NCI-H1105 (cell line): ENCODE results near the gene PIK3R2.
"Not testable (repeated sequence)": the region's sequence is repeated elsewhere in the genome, so short reads cannot be mapped to it uniquely, and the experiment has no call there.

Source experiments
- DNase-seq: peaks from one replicate; lab custom pipeline; 2025; lab: John Stamatoyannopoulos, UW

PIK3R2 gene

DNA sequence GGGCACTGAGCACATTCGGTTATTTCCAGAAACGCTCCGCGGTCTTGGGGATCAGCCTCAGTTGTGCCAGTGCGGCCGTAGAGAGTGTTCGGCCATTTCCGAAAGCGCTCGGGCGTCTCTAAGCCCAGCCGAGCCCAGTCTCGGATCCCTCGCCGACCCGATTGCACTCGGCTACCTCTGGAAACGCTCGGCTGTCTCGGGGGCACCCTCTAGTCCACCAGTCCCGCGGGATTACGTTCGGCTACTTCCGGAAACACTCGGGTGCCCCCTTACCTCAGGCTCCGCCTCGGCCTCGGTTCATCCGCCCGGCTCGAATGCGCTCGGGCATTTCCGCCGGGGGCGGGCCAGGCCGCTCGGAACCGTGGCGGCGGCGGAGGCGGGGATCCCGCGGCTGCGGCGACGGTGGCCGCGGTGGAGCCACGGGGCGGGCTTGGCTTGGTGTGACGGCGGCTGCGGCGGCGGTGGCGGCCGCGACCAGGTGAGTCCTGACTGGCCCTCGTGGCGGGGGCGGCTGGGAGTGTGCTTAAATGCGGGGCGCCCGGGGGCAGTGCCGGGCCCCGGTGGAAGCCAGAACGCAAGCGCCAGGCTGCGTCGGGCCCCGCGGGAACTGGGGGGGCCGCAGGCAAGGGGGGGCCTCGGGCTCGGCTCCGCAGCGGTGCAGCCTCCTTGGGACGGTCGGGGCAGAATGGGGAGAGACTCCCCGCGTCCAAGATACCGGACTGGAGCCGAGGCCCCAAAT, at the start of gene PIK3R2:
TSS of gene PIK3R2 (plus strand) at position 347 of the 739 bp plus-strand sequence. CDS start 2,717 bp downstream, outside the sequence.
- DNase-seq = peak; percentile 99

DNA sequence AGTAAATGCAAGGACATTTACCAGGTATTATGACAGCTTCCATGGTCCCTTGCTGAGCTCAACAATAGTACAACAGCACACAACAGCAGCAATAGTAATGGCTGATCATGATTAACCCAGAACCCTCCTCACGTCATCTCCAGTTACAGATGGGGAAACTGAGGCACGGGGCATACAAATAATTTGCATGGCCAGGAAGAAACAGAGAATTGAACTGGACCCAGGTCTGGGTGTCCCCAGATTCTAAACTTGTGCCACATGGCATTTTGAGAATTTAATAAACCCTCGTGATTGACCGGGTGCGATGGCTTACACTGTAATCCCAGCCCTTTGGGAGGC, 48.2 kb upstream of the PIK3R2 start:
- no peak for DNase-seq

DNA sequence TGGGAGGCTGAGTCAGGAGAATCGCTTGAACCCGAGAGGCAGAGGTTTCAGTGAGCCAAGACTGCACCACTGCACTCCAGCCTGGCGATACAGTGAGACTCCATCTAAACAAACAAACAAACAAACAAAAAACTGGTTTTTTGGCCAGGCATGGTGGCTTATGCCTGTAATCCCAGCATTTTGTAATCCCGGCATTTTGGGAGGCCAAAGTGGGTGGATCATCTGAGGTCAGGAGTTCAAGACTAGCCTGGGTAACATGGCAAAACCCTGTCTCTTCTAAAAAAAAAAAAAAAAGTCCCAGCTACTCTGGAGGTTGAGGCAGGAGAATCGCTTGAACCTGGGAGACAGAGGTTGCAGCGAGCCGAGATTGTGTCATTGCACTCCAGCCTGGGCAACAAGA, 47.7 kb upstream of the PIK3R2 start:
- DNase-seq = not testable (repeated sequence)

- no peak for DNase-seq
These were observed 45.7 kb upstream of the PIK3R2 start for GRCh38 chr19:18107235-18107634.

DNA sequence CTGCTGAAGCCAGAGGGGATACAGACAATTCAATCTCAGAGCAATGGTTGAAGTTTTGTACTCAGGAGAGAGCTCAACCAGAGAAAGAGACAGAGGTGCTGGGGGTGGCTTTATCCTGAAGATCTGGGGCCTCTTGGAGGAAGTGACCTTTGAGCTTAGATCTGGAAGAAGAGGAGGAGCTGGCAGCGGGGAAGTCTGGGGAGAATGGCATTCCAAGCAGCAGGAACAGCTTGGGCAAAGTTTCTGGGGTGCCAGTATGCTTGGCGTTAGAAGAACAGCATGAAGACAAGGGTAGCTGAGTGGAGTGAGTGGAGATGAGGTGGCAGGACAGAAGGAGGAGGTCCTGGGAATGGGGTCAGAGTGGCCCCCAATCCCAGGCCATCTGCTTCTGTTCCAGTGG, 44.1 kb upstream of the PIK3R2 start:
- DNase-seq = no peak

DNA sequence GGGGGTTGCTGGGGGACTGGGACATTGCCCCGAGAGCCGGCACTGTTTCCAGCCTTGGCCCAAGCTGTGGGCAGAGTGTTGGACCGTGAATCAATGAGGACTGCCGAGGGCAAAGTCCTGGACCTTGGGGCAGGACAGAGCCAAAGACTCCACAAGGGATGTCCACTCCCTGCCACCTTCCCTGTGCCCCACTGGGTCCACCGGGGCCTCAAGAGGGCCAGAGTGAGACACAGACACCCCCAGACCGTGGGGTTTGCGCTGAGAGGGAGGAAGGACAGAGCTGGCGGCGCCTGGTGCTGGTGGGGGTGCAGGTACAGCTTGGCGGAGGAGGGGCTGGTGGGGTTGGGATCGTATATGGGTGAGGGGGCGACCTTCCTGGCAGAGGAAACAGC, 43.6 kb upstream of the PIK3R2 start:
- DNase-seq = no peak

DNA sequence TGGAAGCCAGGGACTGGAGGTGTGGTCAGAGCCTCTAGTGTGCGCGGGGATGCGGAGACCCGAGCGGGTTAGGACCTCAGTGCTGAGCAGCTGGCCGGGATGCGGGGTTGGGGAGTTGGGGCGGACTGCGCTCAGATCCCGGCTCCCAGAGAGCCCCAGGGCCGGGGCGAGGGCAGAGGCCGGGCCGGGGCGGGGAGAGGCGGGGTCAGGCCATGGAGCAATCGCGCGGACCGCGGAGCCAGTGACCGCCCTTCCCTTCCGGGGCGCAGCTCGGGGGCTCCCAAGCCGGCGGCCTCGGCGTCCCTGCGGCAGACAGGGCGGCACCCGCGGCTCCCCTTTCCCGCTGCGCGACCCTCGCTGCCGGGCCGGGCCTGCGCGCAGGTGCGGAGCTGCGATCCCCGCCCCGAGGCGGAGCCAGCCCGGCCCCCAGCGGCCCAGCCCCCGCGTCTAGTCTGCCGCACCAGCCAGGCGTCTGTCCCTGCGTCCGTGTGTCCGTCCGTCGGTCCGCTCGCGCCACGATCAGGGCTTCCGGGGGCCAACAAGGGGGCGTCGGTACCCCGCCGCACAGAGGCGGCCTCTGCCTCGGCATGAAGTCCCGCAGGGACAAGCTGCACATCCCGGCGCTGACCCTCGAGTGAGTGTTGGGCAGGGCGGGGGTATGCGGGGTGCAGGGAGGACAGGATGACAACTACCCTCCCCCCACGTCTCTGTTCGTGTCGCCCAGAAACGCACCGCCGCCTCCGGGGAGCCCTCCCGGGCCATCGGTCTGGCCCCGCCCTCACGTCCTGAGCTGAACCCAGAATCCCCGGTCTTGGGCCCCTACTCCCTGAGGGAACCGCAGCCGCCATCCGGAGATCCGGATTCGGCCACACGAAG, 43.0 kb upstream of the PIK3R2 start:
- no peak for DNase-seq

DNA sequence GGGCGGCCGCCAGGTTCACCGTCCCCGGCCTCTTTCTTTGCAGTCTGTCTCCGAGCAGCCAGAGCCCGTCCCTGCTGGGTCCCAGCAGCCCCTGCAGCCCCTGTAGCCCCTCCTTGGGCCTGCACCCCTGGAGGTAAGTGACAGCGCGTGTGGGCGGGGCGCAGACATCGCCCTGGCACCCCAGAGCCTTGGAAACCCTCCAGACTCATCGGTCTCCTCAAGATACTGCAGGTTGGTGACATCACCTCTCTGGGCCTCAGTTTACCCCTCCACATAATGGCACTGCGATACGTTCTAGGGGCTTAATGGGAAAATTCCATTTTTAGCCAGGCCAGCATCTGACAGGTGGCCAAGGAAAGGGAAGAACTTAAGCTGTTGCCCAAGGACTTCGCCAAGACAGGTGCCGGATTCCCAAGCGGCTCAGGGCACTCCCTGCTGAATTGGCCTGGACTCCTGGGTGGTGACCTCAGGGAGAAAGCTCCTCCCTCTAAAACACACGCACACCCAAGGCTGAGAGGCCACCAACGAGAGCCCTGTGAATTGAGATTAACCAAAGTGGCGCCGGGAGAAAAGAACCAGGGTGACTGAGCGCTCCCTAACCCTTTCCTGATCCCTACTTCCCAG, 42.2 kb upstream of the PIK3R2 start:
- no peak for DNase-seq

- DNase-seq = peak; percentile 78
These were observed 39.9 kb upstream of the PIK3R2 start for GRCh38 chr19:18112989-18113478.

GRCh38 chr19:18113827-18114226, 39.1 kb upstream of the PIK3R2 start:
- no peak for DNase-seq

GRCh38 chr19:18114483-18114882, 38.5 kb upstream of the PIK3R2 start:
- no peak for DNase-seq

- no peak for DNase-seq
These were observed 35.6 kb upstream of the PIK3R2 start for GRCh38 chr19:18117364-18117691.

DNA sequence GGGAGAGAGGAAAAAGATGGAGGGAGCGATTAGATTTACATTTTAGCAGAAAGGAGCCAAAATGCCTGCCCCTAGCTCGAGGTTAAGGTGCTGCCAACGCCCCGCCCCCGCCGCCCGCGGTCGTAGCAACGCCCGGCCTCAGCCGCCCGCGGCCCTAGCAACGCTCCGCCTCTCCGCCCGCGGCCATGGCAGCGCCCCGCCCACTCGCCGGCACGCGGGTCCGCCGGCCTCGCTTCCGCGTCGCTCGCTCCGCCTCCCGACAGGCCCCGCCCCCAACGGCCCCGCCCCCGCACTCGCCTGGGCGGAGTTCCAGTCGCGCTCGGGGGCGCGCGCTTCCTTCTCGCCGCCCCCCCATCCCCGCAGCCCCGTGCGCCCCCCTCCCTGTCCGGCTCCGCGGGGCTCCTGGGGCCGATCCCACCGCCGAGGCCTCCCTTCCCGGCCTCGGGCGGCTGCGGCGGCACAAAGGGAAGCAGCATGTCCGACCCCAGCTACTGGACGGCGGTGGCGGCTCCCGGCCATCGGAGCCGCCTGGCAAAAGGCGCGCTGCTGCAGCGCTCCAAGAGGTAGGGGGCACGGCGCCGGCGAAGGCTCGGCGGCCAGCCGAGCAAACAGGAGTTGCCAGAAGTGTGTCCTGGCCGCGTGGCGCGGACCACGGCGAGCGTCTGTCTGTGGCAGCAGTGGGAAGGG, 35.1 kb upstream of the PIK3R2 start:
- DNase-seq = peak; percentile 92

DNA sequence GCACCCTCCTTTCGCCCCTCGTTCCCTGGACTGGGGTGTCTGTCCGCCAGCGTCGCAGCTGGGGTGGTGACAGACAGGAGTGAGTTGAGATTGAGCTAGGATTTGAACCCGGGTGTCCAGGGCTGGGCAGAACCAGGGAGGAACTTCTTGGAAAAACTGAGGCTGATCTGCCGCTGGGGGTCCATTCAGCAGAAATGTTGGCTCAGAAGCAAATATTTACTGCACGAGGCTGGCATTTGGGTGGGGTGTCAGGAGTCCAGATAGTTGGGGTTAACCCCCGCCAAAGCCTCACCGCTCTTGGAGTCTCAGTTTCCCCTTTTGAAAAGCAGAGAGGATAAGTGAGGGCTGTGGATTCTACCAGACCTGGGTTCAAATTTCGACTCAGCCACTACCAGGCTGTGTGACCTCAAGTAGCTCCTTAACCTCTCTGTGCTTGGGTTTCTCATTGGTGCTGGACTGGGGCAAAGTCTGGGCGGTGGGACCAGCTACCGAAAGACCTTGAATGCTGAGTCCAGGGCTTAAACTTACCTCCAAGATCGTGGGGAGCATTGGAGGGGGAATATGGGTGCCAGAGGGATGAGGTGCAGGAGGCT, 34.4 kb upstream of the PIK3R2 start:
- no peak for DNase-seq

- DNase-seq = no peak
These were observed 33.8 kb upstream of the PIK3R2 start for GRCh38 chr19:18119013-18119716.

GRCh38 chr19:18119717-18120105, 33.3 kb upstream of the PIK3R2 start:
- DNase-seq = no peak

GRCh38 chr19:18120127-18120526, 32.8 kb upstream of the PIK3R2 start:
- DNase-seq = no peak

DNA sequence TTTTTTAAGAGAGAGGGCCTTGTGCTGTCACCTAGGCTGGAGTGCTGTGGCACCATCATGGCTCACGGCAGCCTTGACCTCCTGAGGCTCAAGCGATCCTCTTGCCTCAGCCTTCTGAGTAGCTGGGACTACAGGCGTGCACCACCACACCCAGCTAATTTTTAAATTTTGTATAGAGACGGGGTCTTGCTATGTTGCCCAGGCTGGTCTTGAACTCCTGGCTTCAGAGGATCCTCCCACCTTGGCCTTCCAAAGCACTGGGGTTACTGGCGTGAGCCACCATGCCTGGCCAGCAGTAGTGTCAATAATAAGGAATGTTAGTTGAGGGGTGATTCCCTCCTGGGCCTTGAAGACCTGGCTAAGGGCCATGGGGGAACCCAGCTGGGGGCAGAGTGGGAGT, 31.8 kb upstream of the PIK3R2 start:
- no peak for DNase-seq

GRCh38 chr19:18122424-18122823, 30.5 kb upstream of the PIK3R2 start:
- DNase-seq = no peak

DNA sequence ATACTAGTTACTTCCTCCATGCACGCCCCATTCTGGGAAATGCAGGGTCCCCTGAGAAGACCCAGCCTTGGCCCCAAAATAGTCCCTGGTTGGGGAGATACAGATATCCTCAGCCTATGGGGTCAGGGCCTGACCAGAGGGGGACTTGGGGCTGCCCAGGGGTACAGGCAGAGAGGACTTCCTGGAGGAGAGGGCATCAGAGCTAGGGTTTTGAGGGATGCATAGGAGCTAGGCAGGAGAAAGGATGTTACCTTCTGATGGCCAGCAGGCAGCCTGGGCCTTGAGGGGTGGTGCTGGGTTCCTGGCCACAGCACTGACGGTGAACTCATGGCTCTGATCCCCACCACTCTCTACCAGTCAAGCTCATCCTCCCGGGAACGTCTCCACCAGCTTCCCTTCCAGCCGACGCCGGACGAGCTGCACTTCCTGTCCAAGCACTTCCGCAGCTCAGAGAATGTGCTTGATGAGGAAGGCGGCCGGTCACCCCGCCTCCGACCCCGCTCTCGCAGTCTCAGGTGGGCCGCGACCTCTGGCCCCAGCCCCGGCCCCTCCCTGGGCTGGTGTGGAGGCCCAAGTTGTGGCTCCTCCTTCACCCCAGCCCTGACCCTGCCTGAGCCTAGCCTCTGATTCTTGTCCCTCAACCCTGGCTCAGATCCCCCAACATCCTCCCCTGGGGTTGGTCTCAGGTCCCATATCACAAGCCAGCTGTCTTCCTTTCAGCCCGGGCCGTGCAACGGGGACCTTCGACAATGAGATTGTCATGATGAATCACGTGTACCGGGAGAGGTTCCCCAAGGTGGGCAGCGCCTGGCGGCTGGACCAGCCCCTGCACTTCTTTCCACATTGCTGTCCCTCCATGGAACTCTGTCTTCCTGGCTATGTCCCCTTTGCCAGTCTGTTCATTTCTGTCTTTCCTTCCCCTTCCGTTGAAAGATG, 29.8 kb upstream of the PIK3R2 start:
- DNase-seq = no peak
